Endodermal cell (in vitro differentiated cells): Measurements from ENCODE around the gene ST6GALNAC2. TPM values are rescaled to one million over a fixed set of nuclear protein-coding genes. Genes with fewer than 3 reads are reported as not detected.
A peak's percentile ranks its signal among the peaks of the same experiment; 100 is the strongest.

Source experiments
- DNase-seq: peaks from one replicate; pipeline ENCODE4 v3.0.0-alpha.2; 2017
- H3K27ac ChIP-seq: 2 replicates; pipeline ENCODE4 v1.5.1; 2013; ENCODE audit warnings: mild to moderate bottlenecking, low read depth, low read length, moderate library complexity
- H3K27me3 ChIP-seq: 2 replicates; pipeline ENCODE4 v1.6.1; 2013; ENCODE audit warnings: mild to moderate bottlenecking, low read length, moderate library complexity; ENCODE audit not compliant: insufficient read depth, control insufficient read depth, poor library complexity, severe bottlenecking
- H3K36me3 ChIP-seq: 2 replicates; pipeline ENCODE4 v1.7.0; 2013; ENCODE audit warnings: mild to moderate bottlenecking, low read length, moderate library complexity; ENCODE audit not compliant: control insufficient read depth, insufficient read depth
- H3K4me1 ChIP-seq: one replicate; pipeline ENCODE4 v1.7.0; 2013; ENCODE audit warnings: low read length; ENCODE audit not compliant: control insufficient read depth, insufficient read depth
- H3K4me3 ChIP-seq: 2 replicates; pipeline ENCODE4 v1.5.1; 2013; ENCODE audit warnings: mild to moderate bottlenecking, low read length, moderate library complexity
- H3K9ac ChIP-seq: 2 replicates; pipeline ENCODE4 v1.6.1; 2013; ENCODE audit warnings: mild to moderate bottlenecking, low read length, moderate library complexity; ENCODE audit not compliant: poor library complexity, severe bottlenecking; ENCODE audit errors: extremely low read depth
- H3K9me3 ChIP-seq: 2 replicates; pipeline ENCODE4 v1.6.1; 2013; ENCODE audit warnings: mild to moderate bottlenecking, low read length, moderate library complexity; ENCODE audit not compliant: control insufficient read depth
- H3K27ac Mint-ChIP-seq: 2 replicates; pipeline ENCODE4 v1.8.0; 2020; ENCODE audit warnings: mixed read lengths
- H3K27me3 Mint-ChIP-seq: 2 replicates; pipeline ENCODE4 v1.8.0; 2021; ENCODE audit warnings: mild to moderate bottlenecking, mixed read lengths; ENCODE audit not compliant: insufficient read depth
- H3K36me3 Mint-ChIP-seq: 2 replicates; pipeline ENCODE4 v1.8.0; 2020; ENCODE audit warnings: low read depth, mixed read lengths
- H3K4me1 Mint-ChIP-seq: 2 replicates; pipeline ENCODE4 v1.8.0; 2020; ENCODE audit warnings: mixed read lengths
- H3K4me3 Mint-ChIP-seq: 2 replicates; pipeline ENCODE4 v1.8.0; 2020; ENCODE audit warnings: mild to moderate bottlenecking, moderate library complexity, mixed read lengths
- H3K9me3 Mint-ChIP-seq: 2 replicates; pipeline ENCODE4 v1.8.0; 2020; ENCODE audit warnings: mild to moderate bottlenecking, mixed read lengths
- CTCF ChIP-seq: fragments of 200-600 bp; sonication (generic); conservative IDR thresholded peaks from 2 replicates; pipeline ENCODE4 v1.5.0; 2021; ENCODE audit warnings: antibody characterized with exemption, mild to moderate bottlenecking
- WGBS, 2 experiments: methylation state at CpG; one replicate each; pipeline versions ENCODE4 v1.1.5 to v1.1.7; 2013; ENCODE audit warnings: missing lambda C conversion rate in 2 of 2, mixed read lengths in 1 of 2; ENCODE audit not compliant: insufficient coverage in 1 of 2, insufficient read length in 1 of 2; 5-methylcytosine and 5-hydroxymethylcytosine counted together
- total RNA-seq, 2 donors: library from RNA; stranded (reverse); fragmentation: NEBNext Ultra II Directional in 1 of 2; extraction: Animal tissue kit (Norgen Biotek cat#: 25700) in 1 of 2; gene quantifications; 2 replicates in 1 of 2; 3 replicates in 1 of 2; pipeline ENCODE4 v1.2.1, GENCODE V29; 2021

Gene ST6GALNAC2
- total RNA-seq, 2 donors from 2014 or later, result 15.1 to 26.9 TPM

DNA sequence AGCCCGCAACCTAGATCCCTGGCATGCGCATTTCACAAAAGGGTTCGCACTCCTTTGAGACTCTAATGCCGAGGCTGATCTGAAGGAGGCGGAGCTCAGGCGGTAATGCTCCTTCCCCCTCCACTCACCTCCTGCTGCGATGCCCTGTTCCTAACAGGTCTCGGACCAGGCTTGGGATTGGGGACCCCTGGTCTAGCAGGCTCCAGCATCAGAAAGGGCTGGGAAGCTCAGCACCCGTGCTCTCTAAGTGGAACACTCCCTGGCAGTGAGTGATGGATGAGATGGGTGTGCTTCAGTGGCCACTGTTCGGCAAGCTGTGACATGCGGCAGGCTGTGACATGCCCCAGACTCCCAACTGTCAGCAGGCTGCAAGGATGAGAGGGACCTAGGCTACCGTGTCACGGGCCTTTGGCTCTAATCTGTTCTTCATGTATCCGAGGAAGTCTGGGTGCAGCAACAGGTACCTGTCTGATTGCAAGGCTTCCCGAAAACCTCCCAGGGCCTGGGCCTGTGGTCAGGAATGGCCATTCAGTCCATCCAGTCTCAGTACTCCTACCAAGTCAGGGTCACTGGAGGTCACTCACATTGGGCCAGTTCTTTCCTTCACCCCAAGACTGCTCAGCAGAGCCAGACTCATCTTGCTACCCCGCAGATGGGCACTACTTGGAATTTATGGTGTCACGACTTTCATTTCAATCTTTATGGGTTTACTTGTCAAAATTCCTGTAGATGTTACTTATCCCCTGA lies 1.3 kb upstream of the ST6GALNAC2 start:
- no peaks in the 10 kb centered on the region for H3K36me3 ChIP-seq
- peaks cover 38% of the 10 kb centered on the region for H3K27me3 ChIP-seq
- peaks cover 18% of the 10 kb centered on the region for H3K4me1 Mint-ChIP-seq
- no peak overlapping the region for H3K4me3 ChIP-seq
- peaks cover 6% of the 10 kb centered on the region for H3K4me1 ChIP-seq
- peaks cover 11% of the 10 kb centered on the region for H3K9me3 ChIP-seq
- WGBS, 2 experiments, result 54 to 55% methylated on average over 11 to 17 of the region's 17 CpGs
- H3K27ac ChIP-seq, result no peak overlapping the region
- peak; percentile 79 for DNase-seq
- peaks cover 10% of the 10 kb centered on the region for H3K9me3 Mint-ChIP-seq
- no peak overlapping the region for H3K27ac Mint-ChIP-seq
- H3K4me3 Mint-ChIP-seq, result peak overlapping the region; percentile 66
- TF ChIP-seq CTCF, result no peak
- peaks cover 2% of the 10 kb centered on the region for H3K36me3 Mint-ChIP-seq
- peaks cover 64% of the 10 kb centered on the region for H3K27me3 Mint-ChIP-seq
- H3K9ac ChIP-seq, result no peak overlapping the region

- 1 to 2% methylated on average over 40 to 62 of the region's 62 CpGs for WGBS, 2 experiments
- peaks cover 38% of the 10 kb centered on the region for H3K27me3 ChIP-seq
- peaks cover 6% of the 10 kb centered on the region for H3K4me1 ChIP-seq
- peak overlapping the region; percentile 78 for H3K9ac ChIP-seq
- peak overlapping the region; percentile 66 for H3K4me3 Mint-ChIP-seq
- TF ChIP-seq CTCF, result no peak
- peaks cover 2% of the 10 kb centered on the region for H3K36me3 Mint-ChIP-seq
- DNase-seq, result peak; percentile 86
- H3K9me3 ChIP-seq, result peaks cover 11% of the 10 kb centered on the region
- H3K4me1 Mint-ChIP-seq, result peaks cover 24% of the 10 kb centered on the region
- H3K36me3 ChIP-seq, result no peaks in the 10 kb centered on the region
- H3K27ac Mint-ChIP-seq, result no peak overlapping the region
- H3K27ac ChIP-seq, result no peak overlapping the region
- peaks cover 64% of the 10 kb centered on the region for H3K27me3 Mint-ChIP-seq
- H3K4me3 ChIP-seq, result peak overlapping the region; percentile 87
- H3K9me3 Mint-ChIP-seq, result peaks cover 10% of the 10 kb centered on the region
Observed at GRCh38 chr17:76585033-76585648, 519 bp downstream of the ST6GALNAC2 start.

DNA sequence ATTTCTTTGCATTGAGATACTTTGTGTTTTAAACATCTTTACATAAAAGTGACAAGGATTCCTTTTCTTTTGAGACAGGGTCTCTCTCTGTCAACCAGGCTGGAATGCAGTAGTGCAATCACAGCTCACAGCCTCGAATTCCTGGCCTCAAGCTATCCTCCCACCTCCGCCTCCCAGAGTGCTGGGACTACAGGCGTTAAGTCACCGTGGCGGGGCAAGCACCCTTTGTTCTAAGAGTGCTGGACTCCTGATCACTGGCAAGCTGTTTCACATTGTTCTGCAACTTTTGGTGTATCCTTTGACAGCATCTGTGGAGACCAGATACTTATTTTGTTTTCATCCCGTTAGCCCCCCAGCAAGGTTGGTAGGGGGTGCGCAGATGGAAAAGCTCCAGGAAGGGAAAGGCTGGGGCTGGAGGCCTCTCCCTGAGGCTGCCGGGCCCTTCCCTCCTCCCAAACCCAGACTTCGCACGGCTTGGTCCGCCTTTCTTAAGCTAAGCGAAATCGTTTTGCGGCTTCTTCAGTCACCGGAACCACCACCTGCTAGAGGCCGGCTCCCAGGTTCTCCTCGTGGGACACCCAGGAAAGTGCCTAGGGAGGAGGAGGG lies 1.1 kb downstream of the ST6GALNAC2 start:
- WGBS, 2 experiments, result 12 to 14% methylated on average over 7 to 17 of the region's 17 CpGs
- Histone ChIP-seq H3K27me3 (peaks cover 38% of the 10 kb centered on the region), H3K9ac (peak overlapping the region; percentile 78), H3K4me3 (peak overlapping the region; percentile 87), H3K27ac (no peak overlapping the region), H3K9me3 (peaks cover 15% of the 10 kb centered on the region), H3K4me1 (peaks cover 6% of the 10 kb centered on the region), H3K36me3 (no peaks in the 10 kb centered on the region)
- Mint-ChIP-seq H3K36me3 (peaks cover 3% of the 10 kb centered on the region), H3K4me1 (peaks cover 22% of the 10 kb centered on the region), H3K27me3 (peaks cover 63% of the 10 kb centered on the region), H3K27ac (no peak overlapping the region), H3K9me3 (peaks cover 10% of the 10 kb centered on the region), H3K4me3 (peak overlapping the region; percentile 66)
- no peak for TF ChIP-seq CTCF
- DNase-seq, result peak; percentile 87
